B cell (primary cell): ENCODE measurements around the gene PIP5KL1. TPM values are rescaled to one million over a fixed set of nuclear protein-coding genes. Genes with fewer than 3 reads are reported as not detected.

Experiments used
- ATAC-seq: fragments of 200-7000 bp; cut with Tn5 transposase; one replicate; pipeline ENCODE4 v1.10.0; 2021; ENCODE audit warnings: low read depth, mild to moderate bottlenecking, moderate number of reproducible peaks, moderate library complexity
- CTCF ChIA-PET: fragments of 350-600 bp; sonication (Branson Sonifier 250); formaldehyde crosslinking; loops from one replicate; lab custom pipeline; 2021; ENCODE audit warnings: antibody characterized with exemption, inconsistent platforms; lab: Charles Lee
- POLR2A ChIA-PET: fragments of 350-600 bp; sonication (Branson Sonifier 250); formaldehyde crosslinking; loops from one replicate; lab custom pipeline; 2021; ENCODE audit warnings: antibody characterized with exemption; lab: Charles Lee
- DNase-seq: peaks from one replicate; pipeline ENCODE4 v3.0.0; 2013
- H2AFZ ChIP-seq: 2 replicates; pipeline ENCODE4 v1.6.1; 2012; ENCODE audit warnings: mild to moderate bottlenecking, low read depth, low read length; ENCODE audit not compliant: insufficient read depth, poor library complexity, severe bottlenecking
- H3K27ac ChIP-seq, 2 donors: 1 replicate in 1 of 2; 2 replicates in 1 of 2; pipeline ENCODE4 v1.5.1; 2012 to 2013; ENCODE audit warnings: low read length in 2 of 2, mild to moderate bottlenecking in 2 of 2, moderate library complexity in 1 of 2
- H3K27me3 ChIP-seq, 4 experiments: fragments of 200-600 bp in 1 of 4; sonication (generic) in 1 of 4; replicated peaks in 1 of 4; 1 replicate in 2 of 4; 2 replicates in 2 of 4; pipeline versions ENCODE4 v1.6.1 to v1.7.0; 2013 to 2016; ENCODE audit warnings: low read length in 3 of 4, mild to moderate bottlenecking in 2 of 4, mixed read lengths in 1 of 4, moderate library complexity in 1 of 4; ENCODE audit not compliant: insufficient read depth in 4 of 4, control insufficient read depth in 3 of 4; ENCODE audit errors: control extremely low read depth in 1 of 4
- H3K36me3 ChIP-seq, 2 experiments: replicated peaks in 1 of 2; 1 replicate in 1 of 2; 2 replicates in 1 of 2; pipeline versions ENCODE4 v1.6.1 to v1.7.1; 2013; ENCODE audit warnings: low read length in 1 of 2; ENCODE audit not compliant: insufficient read depth in 2 of 2, control insufficient read depth in 1 of 2; ENCODE audit errors: control extremely low read depth in 1 of 2, extremely low read depth in 1 of 2
- H3K4me1 ChIP-seq, 2 donors: fragments of 200-600 bp in 1 of 2; sonication (generic) in 1 of 2; 1 replicate in 1 of 2; 2 replicates in 1 of 2; pipeline versions ENCODE4 v1.5.1 to v1.6.1; 2013 to 2017; ENCODE audit warnings: low read length in 2 of 2; ENCODE audit not compliant: control insufficient read depth in 2 of 2, insufficient read depth in 2 of 2
- H3K4me2 ChIP-seq: replicated peaks from 2 replicates; pipeline ENCODE3; 2012; ENCODE audit warnings: mild to moderate bottlenecking, low read depth, low read length; ENCODE audit not compliant: poor library complexity, severe bottlenecking
- H3K4me3 ChIP-seq, 5 experiments: fragments of 200-600 bp in 1 of 5; sonication (generic) in 1 of 5; 1 replicate in 3 of 5; 2 replicates in 2 of 5; pipeline versions ENCODE4 v1.5.1 to v1.7.0; 2011 to 2016; ENCODE audit warnings: low read length in 4 of 5, mild to moderate bottlenecking in 4 of 5, low read depth in 2 of 5, control low read depth in 1 of 5, moderate library complexity in 1 of 5; ENCODE audit not compliant: insufficient read depth in 1 of 5; ENCODE audit errors: control extremely low read depth in 1 of 5, extremely low read depth in 1 of 5
- H3K79me2 ChIP-seq: fragments of 200-600 bp; sonication (generic); one replicate; pipeline ENCODE4 v1.6.0; 2016; ENCODE audit warnings: low read length; ENCODE audit not compliant: control insufficient read depth, insufficient read depth
- H3K9ac ChIP-seq: fragments of 200-600 bp; sonication (generic); 2 replicates; pipeline ENCODE4 v1.6.1; 2017; ENCODE audit warnings: mild to moderate bottlenecking, low read length, moderate library complexity
- H3K9me3 ChIP-seq, 3 donors: one replicate each; pipeline versions ENCODE4 v1.6.1 to v1.7.1; 2013; ENCODE audit warnings: low read length in 2 of 3; ENCODE audit not compliant: control insufficient read depth in 2 of 3, insufficient read depth in 1 of 3; ENCODE audit errors: control extremely low read depth in 1 of 3
- H4K20me1 ChIP-seq: 2 replicates; pipeline ENCODE4 v1.6.0; 2012; ENCODE audit warnings: mild to moderate bottlenecking, low read length; ENCODE audit not compliant: insufficient read depth, control insufficient read depth, poor library complexity, severe bottlenecking
- H3K27ac Mint-ChIP-seq: one replicate; pipeline ENCODE4 v1.8.0; 2021; ENCODE audit warnings: mixed read lengths
- H3K27me3 Mint-ChIP-seq: one replicate; pipeline ENCODE4 v1.8.0; 2021; ENCODE audit warnings: mixed read lengths
- H3K4me1 Mint-ChIP-seq: one replicate; pipeline ENCODE4 v1.8.0; 2021; ENCODE audit warnings: mixed read lengths
- H3K4me3 Mint-ChIP-seq: one replicate; pipeline ENCODE4 v1.8.0; 2021; ENCODE audit warnings: mixed read lengths
- H3K9me3 Mint-ChIP-seq: one replicate; pipeline ENCODE4 v1.8.0; 2022; ENCODE audit warnings: mixed read lengths; ENCODE audit not compliant: insufficient read depth
- EZH2 ChIP-seq: IDR thresholded peaks from 2 replicates; pipeline ENCODE4 v1.6.1; 2012; ENCODE audit warnings: borderline replicate concordance, low read depth, mild to moderate bottlenecking, moderate library complexity, low read length; ENCODE audit not compliant: insufficient read depth, poor library complexity, severe bottlenecking
- WGBS: methylation state at CpG from one replicate; pipeline ENCODE4 v1.1.5; 2013; ENCODE audit warnings: missing lambda C conversion rate; ENCODE audit not compliant: insufficient coverage; 5-methylcytosine and 5-hydroxymethylcytosine counted together
- intact Hi-C: fragments of 100-400 bp; cut with micrococcal nuclease; formaldehyde crosslinking; loops from one replicate; pipeline ENCODE4 v1.10.0; 2022
- polyA plus RNA-seq: library from polyadenylated mRNA; depleted of rRNA; stranded (reverse); fragments of >200 nt; gene quantifications from 2 replicates; pipeline ENCODE4 v1.2.3, GENCODE V29; 2012
- total RNA-seq, 2 donors: library from RNA; stranded (reverse); fragments of 120-200 nt in 1 of 2; gene quantifications; 1 replicate in 1 of 2; 2 replicates in 1 of 2; pipeline versions ENCODE4 v1.2.3 to v1.2.4, GENCODE V29; 2013 to 2022
- TF ChIP-seq, protein P1 (sequence below): fragments of 200-600 bp; IDR thresholded peaks from one replicate; pipeline ENCODE4 v1.8.0; 2022; ENCODE audit warnings: antibody characterized with exemption, mild to moderate bottlenecking

Gene PIP5KL1
- total and polyA plus RNA-seq, 2 donors (not counting 1 experiment from before 2014, with no cell fraction given): 0.75 to 1.4 TPM

DNA sequence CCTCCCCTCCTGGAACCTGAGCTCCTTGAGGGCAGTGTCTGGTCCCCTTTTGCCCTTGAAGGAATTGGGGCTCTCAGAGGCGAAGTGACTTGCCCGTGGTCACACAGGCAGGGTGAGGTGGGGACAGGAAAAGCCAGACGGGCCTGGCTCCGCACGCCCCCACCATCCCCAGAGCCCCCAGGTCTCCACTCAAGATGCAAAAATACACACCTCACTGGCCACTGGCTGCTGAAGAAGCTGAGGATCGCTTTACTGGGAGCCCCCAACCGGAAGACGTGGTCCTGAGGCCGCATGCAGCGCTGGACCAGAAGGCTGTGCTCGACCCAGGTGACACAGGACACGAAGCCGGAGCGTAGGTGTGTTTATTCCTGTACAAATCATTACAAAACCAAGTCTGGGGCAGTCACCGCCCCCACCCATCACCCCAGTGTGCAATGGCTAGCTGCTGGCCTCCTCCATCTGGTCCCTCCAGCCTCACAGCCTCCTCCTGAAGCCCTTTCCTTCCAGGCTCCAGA is 45.5 kb downstream of the PIP5KL1 start:
- no peak for ATAC-seq

DNA sequence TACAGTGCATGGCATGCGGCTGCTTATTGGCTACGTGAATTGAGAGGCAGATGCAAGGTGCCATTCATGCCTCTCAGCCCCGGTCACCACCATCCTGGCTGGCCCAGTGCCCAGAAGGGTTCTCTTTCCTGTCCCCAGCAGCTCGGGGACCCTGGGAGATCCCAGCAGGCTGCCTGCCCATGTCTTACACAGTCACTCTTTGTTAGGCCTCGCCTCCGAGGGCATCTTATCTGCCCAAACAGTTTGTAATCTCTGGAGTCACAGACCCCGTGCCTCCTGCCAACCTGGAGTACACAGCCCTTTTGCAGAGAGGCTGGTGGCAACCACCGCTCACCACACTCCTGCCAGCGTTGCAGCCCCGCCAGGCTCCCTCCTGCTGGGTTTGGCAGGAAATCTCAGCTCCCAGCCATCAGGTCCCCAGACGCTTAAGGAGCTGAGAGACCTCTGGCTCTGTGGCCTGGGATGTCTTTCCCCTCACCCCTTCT is 46.1 kb downstream of the PIP5KL1 start:
- Histone ChIP-seq H3K9me3 (no peaks in the 10 kb centered on the region), H3K9ac (no peak overlapping the region), H3K27ac (no peak overlapping the region), H3K4me1 (peaks cover 0 to 18% of the 10 kb centered on the region in 2 donors), H3K4me2 (no peak overlapping the region), H3K79me2 (no peaks in the 10 kb centered on the region), H3K36me3 (peaks cover 0 to 26% of the 10 kb centered on the region in 2 experiments), H4K20me1 (no peaks in the 10 kb centered on the region), H3K27me3 (no peaks in the 10 kb centered on the region), H2AFZ (no peak overlapping the region), H3K4me3 (no peak overlapping the region)
- intact Hi-C loops: no loop called here
- Mint-ChIP-seq H3K4me1 (peaks cover 24% of the 10 kb centered on the region), H3K4me3 (no peak overlapping the region), H3K27me3 (no peaks in the 10 kb centered on the region), H3K9me3 (no peaks in the 10 kb centered on the region), H3K27ac (peak overlapping the region; percentile 50)
- DNase-seq: peak; percentile 10
- 20% methylated on average over 11 of the region's 11 CpGs for WGBS
- CTCF ChIA-PET: interaction anchor here (1.0 to 7.8 kb wide), 4 partner anchors 14 to 150 kb away, joined by 3 to 34 read pairs (median 4); partner anchors contain the start of gene TOR2A
- TF ChIP-seq EZH2: no peak
- TF ChIP-seq, protein P1, sequence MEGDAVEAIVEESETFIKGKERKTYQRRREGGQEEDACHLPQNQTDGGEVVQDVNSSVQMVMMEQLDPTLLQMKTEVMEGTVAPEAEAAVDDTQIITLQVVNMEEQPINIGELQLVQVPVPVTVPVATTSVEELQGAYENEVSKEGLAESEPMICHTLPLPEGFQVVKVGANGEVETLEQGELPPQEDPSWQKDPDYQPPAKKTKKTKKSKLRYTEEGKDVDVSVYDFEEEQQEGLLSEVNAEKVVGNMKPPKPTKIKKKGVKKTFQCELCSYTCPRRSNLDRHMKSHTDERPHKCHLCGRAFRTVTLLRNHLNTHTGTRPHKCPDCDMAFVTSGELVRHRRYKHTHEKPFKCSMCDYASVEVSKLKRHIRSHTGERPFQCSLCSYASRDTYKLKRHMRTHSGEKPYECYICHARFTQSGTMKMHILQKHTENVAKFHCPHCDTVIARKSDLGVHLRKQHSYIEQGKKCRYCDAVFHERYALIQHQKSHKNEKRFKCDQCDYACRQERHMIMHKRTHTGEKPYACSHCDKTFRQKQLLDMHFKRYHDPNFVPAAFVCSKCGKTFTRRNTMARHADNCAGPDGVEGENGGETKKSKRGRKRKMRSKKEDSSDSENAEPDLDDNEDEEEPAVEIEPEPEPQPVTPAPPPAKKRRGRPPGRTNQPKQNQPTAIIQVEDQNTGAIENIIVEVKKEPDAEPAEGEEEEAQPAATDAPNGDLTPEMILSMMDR: no peak
- POLR2A ChIA-PET: no interaction called here
- ATAC-seq: no peak

More for the DNA sequence above, 45.5 kb downstream of the PIP5KL1 start:
- no peaks in the 10 kb centered on the region for H3K9me3 ChIP-seq
- no peak overlapping the region for H2AFZ ChIP-seq
- TF ChIP-seq, protein P1: no peak
- no peak for TF ChIP-seq EZH2
- no peaks in the 10 kb centered on the region for H3K27me3 ChIP-seq
- H3K4me1 ChIP-seq: peaks cover 0 to 16% of the 10 kb centered on the region in 2 donors
- ChIA-PET POLR2A (no interaction called here), CTCF (interaction anchor here (1.0 to 7.8 kb wide), 4 partner anchors 15 to 150 kb away, joined by 3 to 34 read pairs (median 4); partner anchors contain the start of gene TOR2A)
- WGBS: 62% methylated on average over 12 of the region's 15 CpGs
- H3K4me3 ChIP-seq: no peak overlapping the region
- DNase-seq: no peak
- Mint-ChIP-seq H3K9me3 (no peaks in the 10 kb centered on the region), H3K4me3 (no peak overlapping the region), H3K27ac (peak overlapping the region; percentile 11), H3K27me3 (no peaks in the 10 kb centered on the region), H3K4me1 (peaks cover 24% of the 10 kb centered on the region)
- intact Hi-C loops: no loop called here
- no peaks in the 10 kb centered on the region for H3K79me2 ChIP-seq
- H3K36me3 ChIP-seq: peaks cover 0 to 28% of the 10 kb centered on the region in 2 experiments
- H4K20me1 ChIP-seq: no peaks in the 10 kb centered on the region
- H3K27ac ChIP-seq: no peak overlapping the region
- H3K4me2 ChIP-seq: no peak overlapping the region
- no peak overlapping the region for H3K9ac ChIP-seq
